ENCODE data around the gene SPHKAP.
"Not testable (repeated sequence)": the region's sequence is repeated elsewhere in the genome, so short reads cannot be mapped to it uniquely, and the experiment has no call there.

The SPHKAP gene, protein sequence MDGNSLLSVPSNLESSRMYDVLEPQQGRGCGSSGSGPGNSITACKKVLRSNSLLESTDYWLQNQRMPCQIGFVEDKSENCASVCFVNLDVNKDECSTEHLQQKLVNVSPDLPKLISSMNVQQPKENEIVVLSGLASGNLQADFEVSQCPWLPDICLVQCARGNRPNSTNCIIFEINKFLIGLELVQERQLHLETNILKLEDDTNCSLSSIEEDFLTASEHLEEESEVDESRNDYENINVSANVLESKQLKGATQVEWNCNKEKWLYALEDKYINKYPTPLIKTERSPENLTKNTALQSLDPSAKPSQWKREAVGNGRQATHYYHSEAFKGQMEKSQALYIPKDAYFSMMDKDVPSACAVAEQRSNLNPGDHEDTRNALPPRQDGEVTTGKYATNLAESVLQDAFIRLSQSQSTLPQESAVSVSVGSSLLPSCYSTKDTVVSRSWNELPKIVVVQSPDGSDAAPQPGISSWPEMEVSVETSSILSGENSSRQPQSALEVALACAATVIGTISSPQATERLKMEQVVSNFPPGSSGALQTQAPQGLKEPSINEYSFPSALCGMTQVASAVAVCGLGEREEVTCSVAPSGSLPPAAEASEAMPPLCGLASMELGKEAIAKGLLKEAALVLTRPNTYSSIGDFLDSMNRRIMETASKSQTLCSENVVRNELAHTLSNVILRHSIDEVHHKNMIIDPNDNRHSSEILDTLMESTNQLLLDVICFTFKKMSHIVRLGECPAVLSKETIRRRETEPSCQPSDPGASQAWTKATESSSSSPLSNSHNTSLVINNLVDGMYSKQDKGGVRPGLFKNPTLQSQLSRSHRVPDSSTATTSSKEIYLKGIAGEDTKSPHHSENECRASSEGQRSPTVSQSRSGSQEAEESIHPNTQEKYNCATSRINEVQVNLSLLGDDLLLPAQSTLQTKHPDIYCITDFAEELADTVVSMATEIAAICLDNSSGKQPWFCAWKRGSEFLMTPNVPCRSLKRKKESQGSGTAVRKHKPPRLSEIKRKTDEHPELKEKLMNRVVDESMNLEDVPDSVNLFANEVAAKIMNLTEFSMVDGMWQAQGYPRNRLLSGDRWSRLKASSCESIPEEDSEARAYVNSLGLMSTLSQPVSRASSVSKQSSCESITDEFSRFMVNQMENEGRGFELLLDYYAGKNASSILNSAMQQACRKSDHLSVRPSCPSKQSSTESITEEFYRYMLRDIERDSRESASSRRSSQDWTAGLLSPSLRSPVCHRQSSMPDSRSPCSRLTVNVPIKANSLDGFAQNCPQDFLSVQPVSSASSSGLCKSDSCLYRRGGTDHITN (N-terminal part only)

DNA sequence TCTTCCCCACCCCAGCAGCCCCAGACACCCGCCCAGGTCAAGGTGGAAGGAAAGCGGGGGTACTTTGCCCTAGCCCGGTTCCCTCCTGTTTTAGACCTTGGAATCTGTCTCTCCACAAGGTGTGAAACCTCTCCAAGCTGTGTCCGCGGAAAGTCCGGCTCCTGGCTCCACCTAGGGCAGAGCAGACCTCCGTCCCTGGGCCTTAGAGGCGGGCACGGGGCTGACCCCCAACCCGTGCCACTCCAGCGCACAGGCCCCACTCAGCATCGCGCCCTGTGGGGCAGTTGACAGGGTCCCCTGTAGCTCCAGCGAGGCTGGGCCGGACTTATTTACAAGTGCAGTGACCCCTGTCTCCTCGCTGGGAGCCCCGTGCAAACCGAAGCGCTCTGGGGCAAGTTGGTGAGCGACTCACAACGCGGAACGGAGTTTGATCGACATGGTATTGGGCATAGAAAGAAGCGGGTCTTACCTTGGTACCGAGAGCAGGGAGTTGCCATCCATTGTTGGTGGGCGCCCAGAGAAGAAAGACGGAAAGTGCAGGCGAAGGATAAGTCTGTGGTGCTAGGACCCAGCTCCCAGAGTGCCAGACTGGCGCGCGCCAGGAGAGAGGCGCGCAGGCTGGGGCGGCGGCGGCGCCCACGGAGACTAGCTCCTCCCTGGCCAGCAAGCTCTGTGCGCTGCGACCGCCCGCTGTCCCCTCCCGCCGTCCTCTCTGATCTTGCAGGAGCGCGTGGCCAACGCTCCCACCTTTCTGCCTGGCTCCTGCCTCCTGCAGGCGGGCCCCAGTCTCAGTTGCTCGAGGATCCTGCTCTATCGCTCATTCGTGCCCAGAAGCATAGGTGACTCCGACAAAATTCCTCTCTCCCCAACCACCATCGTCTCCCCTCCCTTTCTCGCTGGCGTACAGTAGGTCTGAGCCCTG, at the start of gene SPHKAP:
SPHKAP (minus strand) TSS at position 590 of the 922 bp plus-strand sequence; CDS start at position 501, 89 bp downstream.
- no peak for DNase-seq (ENCODE audit: low spot score)

DNA sequence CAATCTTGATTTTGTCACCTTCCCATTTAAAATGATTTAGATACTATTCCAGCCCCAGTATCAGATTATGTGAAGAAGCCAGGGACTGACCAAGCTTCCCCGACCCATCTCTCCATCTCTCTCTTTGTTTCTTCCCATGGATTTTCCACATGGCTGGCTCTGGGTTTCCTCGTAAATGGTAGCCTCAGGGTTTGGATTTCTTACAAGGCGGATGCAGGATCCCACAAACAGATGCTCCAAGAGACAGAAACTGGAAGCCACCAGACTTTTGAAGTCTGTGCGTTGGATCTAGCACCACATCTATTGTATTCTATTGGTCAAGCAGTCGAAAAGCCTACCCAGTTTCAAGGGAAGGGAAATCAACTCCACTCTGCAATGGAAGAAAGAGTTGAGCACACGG, 46.0 kb upstream of the SPHKAP start:
- no peak for DNase-seq (ENCODE audit: low spot score)

DNA sequence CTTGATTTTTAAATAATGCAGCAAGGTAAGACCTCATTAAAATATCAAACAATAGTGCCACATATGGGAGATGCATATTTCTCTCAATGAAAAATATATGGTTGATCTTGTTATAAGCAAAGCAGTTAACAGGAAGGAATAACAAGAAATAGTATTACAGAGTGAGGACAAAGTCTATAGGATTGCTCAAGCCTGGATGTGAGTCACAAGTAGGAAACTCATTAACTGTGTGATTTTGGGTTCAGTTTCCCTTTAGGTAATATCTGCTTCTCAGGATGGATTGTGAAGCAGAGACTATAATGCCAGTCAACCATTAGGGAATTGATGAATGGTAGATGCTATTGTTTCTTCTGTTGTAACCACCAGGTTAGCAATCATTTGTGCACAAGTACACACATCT, 42.9 kb upstream of the SPHKAP start:
- no peak for DNase-seq (ENCODE audit: low spot score)

DNA sequence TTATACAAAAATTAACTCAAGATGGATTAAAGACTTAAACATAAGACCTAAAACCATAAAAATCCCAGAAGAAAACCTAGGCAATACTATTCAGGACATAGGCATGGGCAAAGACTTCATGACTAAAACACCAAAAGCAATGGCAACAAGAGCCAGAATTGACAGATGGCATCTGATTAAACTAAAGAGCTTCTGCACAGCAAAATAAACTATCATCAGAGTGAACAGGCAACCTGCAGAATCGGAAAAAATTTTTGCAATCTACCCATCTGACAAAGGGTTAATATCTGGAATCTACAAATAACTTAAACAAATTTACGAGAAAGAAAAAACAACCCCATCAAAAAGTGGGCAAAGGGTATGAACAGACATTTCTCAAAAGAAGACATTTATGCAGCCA, 37.1 kb upstream of the SPHKAP start:
- not testable (repeated sequence) for DNase-seq (ENCODE audit: low spot score)

DNA sequence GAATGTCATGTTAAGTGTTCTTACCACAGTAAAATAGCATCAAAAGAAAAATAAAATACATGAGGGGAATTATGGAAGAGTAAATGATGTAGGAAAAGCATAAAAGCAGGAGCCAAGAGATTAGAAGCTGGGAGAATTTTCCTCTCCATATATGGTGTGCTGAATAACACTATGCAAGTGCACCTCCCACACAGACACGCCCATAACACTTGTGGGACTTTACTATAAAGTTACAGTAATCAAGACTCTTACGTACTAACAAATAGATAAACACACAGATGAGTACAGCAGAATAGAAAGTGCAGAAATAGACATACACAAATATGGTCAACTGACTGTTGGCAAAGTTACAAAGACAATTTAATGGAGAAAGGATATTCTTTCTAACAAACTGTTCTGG, 16.0 kb upstream of the SPHKAP start:
- no peak for DNase-seq (ENCODE audit: low spot score)

DNA sequence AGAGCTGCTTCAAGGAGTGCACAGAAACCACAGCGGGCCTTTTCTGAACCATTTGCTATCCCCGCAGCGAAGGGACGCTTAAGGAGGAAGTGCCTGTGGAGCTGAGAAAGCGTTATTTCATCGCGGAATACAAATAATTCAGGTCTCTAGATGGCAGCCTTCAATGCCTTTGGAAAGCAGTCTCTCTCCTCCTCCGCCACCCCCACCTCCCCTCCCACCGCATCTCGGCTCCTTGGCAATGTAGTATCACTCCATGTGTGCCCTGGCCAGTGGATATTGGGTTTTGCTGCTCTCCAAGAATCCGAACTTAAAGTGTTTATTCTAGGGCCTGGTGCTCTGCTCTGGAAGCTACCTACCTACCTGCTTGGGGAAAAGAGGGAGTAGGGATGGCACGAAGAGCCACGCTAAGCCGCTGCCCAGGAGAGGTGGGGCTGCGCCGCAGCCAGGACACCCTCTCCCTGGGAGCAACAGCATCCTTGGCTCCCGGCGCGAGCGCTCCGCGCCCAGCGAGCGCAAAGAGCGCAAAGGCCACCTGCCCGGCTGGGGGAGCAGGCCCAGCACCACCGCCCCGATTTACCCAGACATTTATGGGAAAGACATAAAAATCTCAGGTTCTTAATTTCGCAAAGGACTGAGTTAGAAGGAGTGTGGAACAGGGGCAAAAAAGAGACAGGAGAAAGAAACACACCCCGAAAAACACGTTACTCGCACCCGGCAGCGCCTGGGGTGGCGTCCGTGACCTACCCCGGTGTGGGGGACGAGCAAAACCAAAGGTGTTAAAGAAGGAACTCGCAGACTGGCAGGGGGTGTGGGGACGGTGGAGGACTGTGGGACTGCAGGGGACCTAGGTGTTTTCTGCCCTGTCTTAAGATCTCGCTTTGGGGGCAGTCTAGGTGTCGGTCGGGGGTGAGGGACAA, 1.0 kb downstream of the SPHKAP start:
- DNase-seq (ENCODE audit: low spot score), result no peak

DNA sequence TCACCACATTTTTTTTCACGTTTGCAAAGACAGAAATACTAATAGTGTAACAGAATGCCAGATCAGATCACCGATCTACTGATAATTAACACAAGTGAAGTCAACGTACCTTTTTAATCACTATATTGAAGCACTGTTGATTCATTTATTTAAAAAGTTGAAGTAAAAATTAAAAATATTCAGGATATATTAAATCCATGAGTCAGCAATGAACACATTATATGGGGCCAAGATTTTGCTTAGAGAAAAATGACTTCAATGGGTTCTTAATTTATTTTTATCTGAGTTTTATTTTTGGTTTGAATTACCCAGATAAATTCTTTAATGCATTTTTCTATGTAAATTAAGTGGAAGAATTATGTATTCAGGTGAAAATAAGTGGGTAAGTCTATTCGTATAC, 14.2 kb downstream of the SPHKAP start:
- no peak for DNase-seq (ENCODE audit: low spot score)

DNA sequence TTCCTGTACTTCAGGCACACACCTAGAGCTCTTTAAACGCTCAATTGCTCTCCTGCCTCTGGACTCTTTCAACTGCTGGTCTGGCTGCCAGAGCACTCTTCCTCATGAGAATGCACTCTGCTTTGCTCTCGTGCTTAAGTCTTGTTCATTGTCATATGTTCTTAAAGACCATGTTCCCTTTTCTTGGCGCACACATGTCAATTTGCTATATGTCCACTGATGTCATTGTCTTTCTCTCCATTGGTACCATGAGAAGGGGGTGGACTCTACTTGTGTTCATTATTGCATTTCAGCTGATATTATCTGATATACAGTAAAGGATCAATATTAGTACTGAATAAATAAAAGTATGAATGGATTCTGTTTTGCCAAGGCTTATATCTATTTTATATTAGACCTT, 16.8 kb downstream of the SPHKAP start:
- no peak for DNase-seq (ENCODE audit: low spot score)

DNA sequence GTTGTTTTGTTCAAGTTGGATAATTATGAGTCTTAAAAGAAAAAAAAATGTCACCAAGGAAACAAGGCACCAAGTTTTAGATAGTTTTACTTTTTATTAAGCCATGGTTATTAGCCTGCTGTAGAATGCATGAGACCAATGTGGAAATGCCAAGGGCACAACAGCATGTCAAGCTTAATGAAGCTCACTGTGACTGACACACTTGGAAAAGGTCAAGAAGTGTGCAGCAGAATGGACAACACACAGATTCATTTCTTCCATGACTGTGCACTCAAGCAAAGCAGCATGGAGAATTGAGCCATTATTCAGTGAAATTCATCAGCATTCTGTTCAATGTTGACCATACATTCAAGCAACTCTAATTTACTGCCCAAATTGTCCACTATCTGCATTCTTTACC, 23.6 kb downstream of the SPHKAP start:
- no peak for DNase-seq (ENCODE audit: low spot score)

DNA sequence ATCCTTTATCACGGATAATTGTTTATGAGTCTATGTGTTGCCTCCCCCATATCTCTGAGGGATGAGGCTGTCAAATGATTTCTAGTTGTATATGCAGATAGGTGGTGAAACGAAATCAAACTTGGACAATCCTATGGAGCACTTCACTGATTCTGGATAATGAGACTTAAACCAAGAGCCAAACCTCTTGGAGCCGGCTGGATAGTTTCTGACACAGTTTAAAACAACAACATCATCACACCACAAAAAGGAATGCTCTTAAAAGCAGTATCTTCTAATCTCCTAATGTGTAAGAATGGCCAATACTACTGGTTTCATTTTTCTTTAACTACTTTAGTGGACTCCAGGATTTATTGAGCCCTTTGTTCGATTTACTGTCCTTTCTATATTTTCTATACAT, 36.5 kb downstream of the SPHKAP start:
- no peak for DNase-seq (ENCODE audit: low spot score)

DNA sequence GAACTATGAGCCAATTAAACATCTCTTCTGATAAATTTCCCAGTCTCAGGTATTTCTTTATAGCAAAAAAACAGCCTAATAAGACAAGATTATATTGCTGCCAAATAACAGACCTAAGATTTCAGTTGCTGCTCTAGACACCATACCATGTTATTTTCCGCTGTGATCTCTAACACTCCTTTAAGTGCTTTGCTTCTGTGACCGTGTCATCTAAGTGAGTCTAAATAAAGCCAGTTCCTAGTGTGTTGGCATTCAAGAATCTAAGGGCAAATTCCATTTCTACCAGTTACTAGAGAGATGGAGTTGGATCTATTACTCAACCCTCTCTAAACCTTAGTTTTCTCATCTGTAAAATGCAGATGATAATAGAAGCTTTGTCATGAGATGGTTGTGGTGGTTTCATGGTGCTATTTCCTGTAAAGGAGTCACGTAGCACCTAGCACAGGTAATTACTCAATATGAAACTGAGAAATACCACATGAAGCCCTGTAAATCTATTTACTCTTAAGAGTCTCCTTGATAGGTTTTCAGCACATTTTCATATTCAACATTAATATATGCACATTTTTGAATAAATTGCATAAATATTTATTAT, 40.5 kb downstream of the SPHKAP start:
- no peak for DNase-seq (ENCODE audit: low spot score)

DNA sequence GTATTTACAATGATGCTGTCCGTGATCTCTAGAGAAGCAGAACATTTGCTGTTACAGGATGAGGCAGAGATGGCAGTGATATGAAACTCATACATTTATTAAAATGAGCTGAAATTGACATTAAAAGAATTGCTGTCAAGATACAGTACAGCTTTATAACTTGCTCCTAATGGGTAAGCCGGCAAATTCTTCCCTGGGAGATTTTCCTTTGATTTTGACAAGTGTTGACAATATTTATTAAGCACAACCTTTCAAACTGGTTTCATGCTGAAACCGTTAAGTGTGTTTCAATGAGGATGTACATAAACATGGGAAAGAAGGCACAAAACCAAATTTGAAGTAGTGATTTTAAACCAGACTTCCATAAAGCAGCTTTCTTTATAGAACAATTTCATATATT, 45.5 kb downstream of the SPHKAP start:
- DNase-seq (ENCODE audit: low spot score), result no peak

DNA sequence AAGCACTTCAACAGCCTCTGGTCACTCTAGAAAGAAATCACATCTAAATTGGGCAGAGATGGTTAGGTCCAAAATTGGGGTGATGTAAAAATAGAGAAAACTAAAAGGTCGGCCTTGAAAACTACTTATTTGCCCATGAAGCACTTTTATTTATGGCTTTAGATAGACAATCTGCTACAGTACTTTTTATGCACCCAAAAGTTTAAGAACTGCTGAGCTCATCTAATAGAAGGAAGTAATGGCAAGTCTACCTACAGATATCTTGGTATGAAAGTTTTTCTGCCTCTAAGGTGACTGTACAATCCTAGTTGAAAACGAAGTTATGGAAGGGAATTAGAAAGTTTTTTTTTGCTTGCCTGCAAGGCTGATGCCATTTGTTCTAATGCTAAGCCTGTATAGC, 46.2 kb downstream of the SPHKAP start:
- no peak for DNase-seq (ENCODE audit: low spot score)

DNA sequence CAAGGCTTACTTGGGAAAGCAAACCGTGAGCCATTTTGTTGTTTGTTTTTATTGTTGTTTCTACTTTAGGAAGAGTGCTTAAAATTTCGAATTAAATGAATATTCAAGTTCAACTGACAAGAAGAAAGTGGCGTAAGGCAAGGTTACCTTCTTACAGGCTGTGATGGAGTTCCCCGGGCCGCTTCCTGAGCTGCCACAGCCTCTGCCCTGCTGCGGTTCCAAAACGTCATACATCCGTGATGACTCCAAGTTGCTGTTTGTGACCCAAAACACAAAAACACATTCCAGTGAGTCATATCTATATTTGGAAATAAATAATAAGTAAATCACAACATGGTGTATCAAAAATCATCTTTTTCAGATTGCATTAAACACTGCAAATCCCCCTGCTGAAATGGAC, 49.7 kb downstream of the SPHKAP start:
- no peak for DNase-seq (ENCODE audit: low spot score)

DNA sequence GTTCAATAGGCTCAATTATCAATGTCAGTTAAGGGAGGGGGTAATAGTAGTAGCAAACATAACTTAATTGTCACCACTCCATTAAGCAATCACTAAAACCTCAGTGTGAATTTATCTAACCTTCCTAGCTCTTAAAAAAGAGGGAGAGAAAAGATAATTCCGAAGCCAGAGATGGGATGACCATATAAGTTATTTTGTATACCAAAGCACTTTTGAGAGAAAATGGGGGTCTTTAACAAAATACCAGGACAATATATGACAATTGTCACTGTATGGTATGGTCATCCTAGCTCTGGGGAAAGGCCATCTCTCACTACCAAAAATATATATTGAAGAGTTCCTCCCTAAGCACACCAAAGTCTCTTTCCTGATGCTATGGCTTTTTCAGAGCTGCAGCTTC, 55.1 kb downstream of the SPHKAP start:
- no peak for DNase-seq (ENCODE audit: low spot score)

DNA sequence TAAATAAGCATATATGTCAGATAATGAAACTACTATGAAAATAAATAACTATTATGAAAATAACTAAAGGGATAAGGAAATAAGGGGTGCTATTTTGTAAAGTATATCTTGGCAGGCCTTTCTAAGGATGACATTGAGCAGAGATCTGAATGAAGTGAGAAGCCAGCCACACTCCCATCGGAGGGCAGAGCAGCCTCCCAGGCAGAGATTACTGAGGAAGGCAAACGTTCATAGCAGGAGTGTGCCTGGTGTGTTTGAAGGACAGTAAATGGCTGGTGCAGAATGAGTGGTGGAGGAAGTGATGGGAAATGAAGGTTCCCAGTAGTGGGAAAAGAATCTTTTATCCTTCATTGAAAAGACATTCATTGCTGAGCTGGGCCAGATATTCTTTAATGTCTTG, 62.5 kb downstream of the SPHKAP start:
- no peak for DNase-seq (ENCODE audit: low spot score)

DNA sequence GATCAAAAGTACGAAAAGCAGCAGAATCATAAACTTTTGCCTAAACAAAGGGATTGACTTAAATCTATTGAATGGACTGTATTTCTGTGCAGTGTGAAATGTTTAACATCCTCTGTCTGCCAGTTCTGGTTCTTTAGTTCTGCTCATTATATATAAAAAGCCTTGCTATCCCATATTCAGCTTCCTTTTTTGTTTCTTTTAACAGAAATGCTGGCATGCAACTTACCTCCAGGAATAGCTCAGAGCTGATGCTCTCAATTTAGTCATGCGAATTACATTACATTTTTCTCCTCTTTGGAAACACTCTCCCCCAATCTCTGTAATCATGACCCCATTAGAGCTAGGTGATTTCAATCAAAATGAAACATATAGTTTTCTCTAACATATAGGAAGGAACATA, 73.6 kb downstream of the SPHKAP start:
- DNase-seq (ENCODE audit: low spot score), result no peak

DNA sequence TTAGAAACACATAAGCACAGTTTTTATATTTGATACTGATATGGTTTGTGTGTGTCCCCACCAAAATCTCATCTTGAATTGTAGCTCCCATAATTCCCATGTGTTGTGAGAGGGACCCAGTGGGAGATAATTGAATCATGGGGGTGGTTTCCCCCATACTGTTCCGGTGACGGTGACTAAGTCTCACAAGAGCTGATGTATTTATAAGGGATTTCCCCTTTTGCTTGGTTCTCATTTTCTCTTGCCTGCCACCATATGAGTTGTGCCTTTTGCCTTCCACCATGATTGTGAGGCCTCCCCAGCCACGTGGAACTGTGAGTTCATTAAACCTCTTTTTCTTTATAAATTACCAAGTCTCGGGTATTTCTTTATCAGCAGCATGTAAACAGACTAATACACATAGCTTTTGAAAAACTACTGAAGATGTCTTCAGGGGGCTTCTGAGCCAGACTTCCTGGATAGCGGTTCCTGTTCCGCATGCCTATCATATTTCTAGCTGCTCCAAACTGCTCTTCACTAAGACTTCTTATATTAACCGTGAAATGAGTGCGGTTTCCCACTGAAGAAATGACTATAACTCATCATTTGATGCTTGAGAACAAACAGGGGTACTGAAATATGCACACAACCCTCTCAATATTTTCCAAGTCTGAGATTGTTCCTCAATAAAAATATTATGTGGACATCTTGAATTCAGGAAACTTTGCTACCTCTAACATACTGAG, 75.8 kb downstream of the SPHKAP start:
- no peak for DNase-seq (ENCODE audit: low spot score)

DNA sequence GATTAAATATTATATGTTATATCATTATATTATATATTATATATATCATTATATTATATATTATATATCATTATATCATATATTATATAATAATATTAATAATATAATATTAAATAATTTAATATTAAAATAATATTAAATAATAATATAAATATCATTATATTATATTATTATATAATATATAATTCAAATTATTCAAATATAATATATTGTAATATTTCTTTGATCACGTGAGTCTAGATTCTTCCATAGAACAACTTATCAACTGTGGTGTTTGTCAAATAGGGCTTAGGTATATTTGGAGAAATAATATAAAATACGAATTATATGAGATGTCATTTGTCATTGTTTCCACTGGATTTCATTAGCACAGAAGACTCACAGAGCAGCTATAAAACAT, 77.3 kb downstream of the SPHKAP start:
- DNase-seq (ENCODE audit: low spot score), result no peak

Data from LoVo (cell line).